K562 (cell line): ENCODE measurements around the gene FRMD4A.

Experiments
- CHD2 ChIP-seq: IDR thresholded peaks from 2 replicates; pipeline ENCODE4 v1.6.1; 2011; ENCODE audit warnings: low read depth, low read length
- CREB1 ChIP-seq, 2 experiments: sonication (generic) in 1 of 2; formaldehyde crosslinking in 1 of 2; IDR thresholded peaks; 2 replicates each; pipeline versions ENCODE4 v1.6.1 to v1.8.0; 2012 to 2022; ENCODE audit warnings: inconsistent platforms in 1 of 2, mild to moderate bottlenecking in 1 of 2, missing genetic modification reagents in 1 of 2, moderate library complexity in 1 of 2
- CTCF ChIP-seq, 3 experiments: IDR thresholded peaks in 2 of 3; conservative IDR thresholded peaks in 1 of 3; 2 replicates each; pipeline ENCODE4 v1.5.1; 2011 to 2012; ENCODE audit warnings: low read length in 3 of 3, mild to moderate bottlenecking in 3 of 3, control low read depth in 2 of 3, improper control_type of control experiment in 1 of 3, inconsistent platforms in 1 of 3, low read depth in 1 of 3, mixed read lengths in 1 of 3, moderate library complexity in 1 of 3; ENCODE audit not compliant: insufficient read depth in 2 of 3
- DIDO1 ChIP-seq: fragments of 450-650 bp; IDR thresholded peaks from 2 replicates; pipeline ENCODE4 v1.6.1; 2016; ENCODE audit warnings: low read depth, missing biosample characterization, missing genetic modification characterization
- MLLT1 ChIP-seq, 2 experiments: fragments of 450-650 bp; IDR thresholded peaks; 2 replicates each; pipeline ENCODE4 v1.6.1; 2016
- POLR2AphosphoS2 ChIP-seq: IDR thresholded peaks from 2 replicates; pipeline ENCODE4 v1.6.1; 2012; ENCODE audit warnings: low read length, improper control_type of control experiment
- RCOR1 ChIP-seq, 2 experiments: IDR thresholded peaks; 2 replicates each; pipeline ENCODE4 v1.6.1; 2012; ENCODE audit warnings: low read depth in 2 of 2, low read length in 2 of 2, borderline replicate concordance in 1 of 2, improper control_type of control experiment in 1 of 2

GRCh38 chr10:14035506-14035905 lies 295.2 kb downstream of the FRMD4A start:
- no peak for TF ChIP-seq POLR2AphosphoS2
- TF ChIP-seq CREB1 (IDR thresholded peaks at IDR 0.05), result no peak
- no peak for TF ChIP-seq CREB1 (CRISPR knock-in tag; IDR thresholded peaks at IDR 0.05)
- TF ChIP-seq CTCF (IDR thresholded peaks at IDR 0.05 in 2 of 3, conservative IDR thresholded peaks at IDR 0.05 in 1 of 3; ENCODE audit: insufficient read depth in 2 of 3, low read depth in 1 of 3, low read length in 3 of 3), result no peak
- no peak for TF ChIP-seq RCOR1 (IDR thresholded peaks at IDR 0.05; ENCODE audit: borderline replicate concordance in 1 of 2, low read depth in 2 of 2, low read length in 2 of 2)
- no peak for TF ChIP-seq MLLT1 (IDR thresholded peaks at IDR 0.05)
- TF ChIP-seq CHD2, result no peak
- no peak for TF ChIP-seq DIDO1 (tag)
